ENCODE measurements around the gene GCK.

The GCK gene

DNA sequence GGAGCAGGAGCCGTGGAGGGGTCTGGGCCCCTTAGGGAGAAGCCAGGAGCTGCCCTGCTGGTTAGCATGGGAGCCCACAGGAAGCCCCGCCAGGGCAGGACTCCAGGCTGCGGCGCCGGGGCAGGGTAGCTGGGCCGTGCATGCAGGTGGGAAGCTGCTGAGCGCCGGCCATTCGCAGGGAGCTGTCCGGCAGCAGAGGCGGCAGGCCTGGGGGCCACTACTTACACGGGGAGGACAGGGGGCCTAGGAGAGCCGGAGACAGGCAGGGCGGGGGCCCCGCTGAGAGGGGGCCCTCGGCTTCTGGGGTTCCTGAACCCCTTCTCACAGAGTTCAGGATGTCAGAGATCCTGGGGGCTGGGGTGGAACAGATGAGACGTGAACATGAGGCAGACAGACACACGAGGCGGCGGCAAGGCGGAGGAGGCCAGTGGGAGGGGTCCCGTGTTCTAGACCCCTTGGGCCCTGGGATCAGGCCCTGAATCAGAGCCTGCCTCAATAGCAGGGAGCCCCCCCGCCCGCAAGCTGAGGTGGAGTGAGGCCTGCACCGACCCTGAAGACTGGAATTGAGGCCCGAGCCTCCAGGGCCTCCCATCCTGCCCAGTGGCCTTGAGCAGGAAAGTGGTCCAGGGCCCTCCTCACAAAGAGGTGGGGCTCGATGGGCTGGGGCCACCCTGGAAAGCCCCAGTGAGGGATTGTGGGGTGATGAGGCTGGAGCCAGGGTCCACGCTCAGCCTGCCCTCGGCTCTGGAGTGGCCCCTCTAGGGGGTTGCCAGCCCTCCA is 39.5 kb upstream of the GCK start:
- Histone ChIP-seq H3K27me3 (ENCODE audit: control insufficient read depth, insufficient read depth, low read length) (no peaks in the 10 kb centered on the region), H3K9ac (ENCODE audit: low read length) (no peak overlapping the region), H3K4me1 (ENCODE audit: control insufficient read depth, insufficient read depth, low read length) (no peaks in the 10 kb centered on the region), H3K27ac (ENCODE audit: low read depth, low read length) (no peak overlapping the region), H3K4me3 (ENCODE audit: low read length) (no peak overlapping the region), H3K36me3 (ENCODE audit: control insufficient read depth, insufficient read depth, low read length) (no peaks in the 10 kb centered on the region)

DNA sequence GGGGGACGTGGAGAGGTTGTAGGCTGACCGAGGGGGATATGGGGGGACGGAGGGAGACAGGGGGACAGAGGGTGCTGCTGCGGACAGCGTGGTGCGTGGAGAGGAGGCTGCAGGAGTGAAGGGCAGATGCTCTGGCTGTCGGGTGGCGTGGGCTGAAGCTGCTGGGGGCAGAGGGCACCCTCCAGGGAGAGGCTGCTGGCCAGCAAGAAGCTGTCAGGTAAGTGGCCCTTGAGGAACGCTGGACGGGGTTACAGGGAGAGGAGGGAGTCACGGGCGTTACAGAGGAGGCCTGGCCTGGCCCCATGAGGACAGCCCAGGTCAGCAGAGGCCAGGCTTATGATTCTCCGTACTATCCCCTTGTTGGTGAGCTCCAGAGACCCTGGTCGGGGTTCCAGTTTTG is 38.7 kb upstream of the GCK start:
- H3K27ac ChIP-seq (ENCODE audit: low read depth, low read length) = no peak overlapping the region
- no peak overlapping the region for H3K9ac ChIP-seq (ENCODE audit: low read length)
- no peaks in the 10 kb centered on the region for H3K36me3 ChIP-seq (ENCODE audit: control insufficient read depth, insufficient read depth, low read length)
- no peak overlapping the region for H3K4me3 ChIP-seq (ENCODE audit: low read length)
- no peaks in the 10 kb centered on the region for H3K27me3 ChIP-seq (ENCODE audit: control insufficient read depth, insufficient read depth, low read length)
- H3K4me1 ChIP-seq (ENCODE audit: control insufficient read depth, insufficient read depth, low read length) = no peaks in the 10 kb centered on the region

DNA sequence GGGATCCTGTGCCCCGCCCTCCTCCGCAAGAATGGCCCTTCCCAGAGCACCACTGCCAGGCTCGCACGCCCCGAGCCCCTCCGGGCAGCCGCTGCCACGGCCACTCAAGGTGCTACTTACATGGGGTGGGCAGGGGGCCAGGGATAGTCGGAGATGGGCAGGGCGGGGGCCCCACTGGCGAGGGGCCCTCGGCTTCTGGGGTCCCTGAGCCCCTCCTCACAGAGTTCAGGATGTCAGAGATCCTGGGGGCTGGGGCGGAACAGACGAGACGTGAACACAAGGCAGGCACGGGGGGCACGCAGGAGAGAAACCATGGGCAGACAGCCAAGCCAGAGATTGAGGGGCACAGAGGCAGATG is 37.1 kb upstream of the GCK start:
- Histone ChIP-seq H3K4me3 (ENCODE audit: low read length) (no peak overlapping the region), H3K27me3 (ENCODE audit: control insufficient read depth, insufficient read depth, low read length) (no peaks in the 10 kb centered on the region)

DNA sequence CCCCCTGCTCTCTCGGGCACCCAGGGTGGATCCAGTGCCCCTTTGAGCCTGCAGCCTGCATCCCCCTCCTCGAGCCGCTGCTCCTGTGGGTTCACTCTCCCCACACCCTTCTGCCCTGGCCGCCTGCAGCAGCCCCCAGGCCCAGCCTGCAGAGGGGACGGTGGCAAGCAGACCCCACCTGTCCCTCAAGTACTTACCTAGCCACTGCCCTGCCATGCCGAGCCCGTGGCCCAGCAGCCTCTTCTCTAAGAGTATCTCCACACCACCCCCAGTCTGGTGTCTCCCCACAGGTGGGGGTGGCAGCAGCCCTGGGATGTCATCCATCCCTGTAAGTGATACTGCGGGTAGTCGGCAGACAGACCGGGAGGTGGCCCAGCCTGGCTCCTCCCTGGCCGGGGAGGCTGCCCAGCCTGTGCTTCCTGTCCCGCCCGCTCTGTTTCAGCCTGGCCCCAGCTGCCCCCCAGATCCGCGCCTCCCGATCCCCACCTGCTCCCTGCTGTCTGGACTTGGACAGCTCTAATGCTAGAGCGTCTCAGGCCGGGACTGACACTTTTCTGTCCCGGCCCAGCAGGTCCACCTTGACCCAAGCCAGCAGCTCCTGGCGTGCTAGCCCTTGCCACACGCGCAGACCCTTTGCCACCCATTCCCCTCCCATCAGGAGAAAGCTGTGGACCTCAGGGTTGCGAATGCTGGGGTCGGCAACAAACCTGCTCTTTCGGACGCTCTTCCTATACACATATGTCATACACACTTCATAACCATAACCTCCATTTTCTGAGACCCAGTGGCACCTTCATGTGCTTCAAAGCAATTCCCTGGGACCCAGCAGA is 36.5 kb upstream of the GCK start:
- H3K36me3 ChIP-seq (ENCODE audit: control insufficient read depth, insufficient read depth, low read length) = no peaks in the 10 kb centered on the region
- no peaks in the 10 kb centered on the region for H3K27me3 ChIP-seq (ENCODE audit: control insufficient read depth, insufficient read depth, low read length)
- H3K27ac ChIP-seq (ENCODE audit: low read depth, low read length) = no peak overlapping the region
- no peak overlapping the region for H3K4me3 ChIP-seq (ENCODE audit: low read length)
- no peaks in the 10 kb centered on the region for H3K4me1 ChIP-seq (ENCODE audit: control insufficient read depth, insufficient read depth, low read length)
- H3K9ac ChIP-seq (ENCODE audit: low read length) = no peak overlapping the region

More for the DNA sequence above, 37.1 kb upstream of the GCK start:
- H3K36me3 ChIP-seq (ENCODE audit: control insufficient read depth, insufficient read depth, low read length) = no peaks in the 10 kb centered on the region
- H3K9ac ChIP-seq (ENCODE audit: low read length) = no peak overlapping the region
- no peaks in the 10 kb centered on the region for H3K4me1 ChIP-seq (ENCODE audit: control insufficient read depth, insufficient read depth, low read length)
- no peak overlapping the region for H3K27ac ChIP-seq (ENCODE audit: low read depth, low read length)

DNA sequence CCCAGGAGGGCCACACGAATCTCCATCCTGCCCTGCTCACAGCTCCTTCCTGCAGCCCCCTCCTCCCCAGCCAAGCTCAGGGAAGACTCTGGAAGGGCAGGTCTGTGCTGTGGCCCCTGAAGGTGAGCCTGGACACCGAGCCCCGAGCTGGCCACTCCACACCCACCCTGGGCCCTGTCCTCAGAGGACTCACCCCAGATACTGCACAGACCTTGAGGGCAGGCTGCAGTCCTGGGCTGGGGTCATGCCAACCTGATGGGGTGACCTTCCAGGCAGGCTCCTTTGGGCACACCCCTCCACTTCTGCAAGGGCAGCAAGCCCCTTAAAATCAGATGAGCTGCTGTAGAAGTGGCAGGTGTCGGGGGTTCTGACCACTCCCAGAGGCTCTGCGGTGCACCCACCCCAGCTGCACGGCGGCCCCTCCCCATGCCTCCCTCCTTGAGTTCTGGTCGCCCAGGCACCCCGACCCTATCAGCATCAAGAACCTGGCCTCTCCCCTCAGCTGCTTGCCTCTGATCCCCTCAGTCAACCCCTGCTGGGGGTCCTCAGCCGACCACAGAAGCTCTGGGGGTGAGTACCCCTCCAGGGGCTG is 35.8 kb upstream of the GCK start:
- Histone ChIP-seq H3K4me1 (ENCODE audit: control insufficient read depth, insufficient read depth, low read length) (no peaks in the 10 kb centered on the region), H3K4me3 (ENCODE audit: low read length) (no peak overlapping the region), H3K36me3 (ENCODE audit: control insufficient read depth, insufficient read depth, low read length) (no peaks in the 10 kb centered on the region), H3K9ac (ENCODE audit: low read length) (no peak overlapping the region), H3K27ac (ENCODE audit: low read depth, low read length) (no peak overlapping the region), H3K27me3 (ENCODE audit: control insufficient read depth, insufficient read depth, low read length) (no peaks in the 10 kb centered on the region)

DNA sequence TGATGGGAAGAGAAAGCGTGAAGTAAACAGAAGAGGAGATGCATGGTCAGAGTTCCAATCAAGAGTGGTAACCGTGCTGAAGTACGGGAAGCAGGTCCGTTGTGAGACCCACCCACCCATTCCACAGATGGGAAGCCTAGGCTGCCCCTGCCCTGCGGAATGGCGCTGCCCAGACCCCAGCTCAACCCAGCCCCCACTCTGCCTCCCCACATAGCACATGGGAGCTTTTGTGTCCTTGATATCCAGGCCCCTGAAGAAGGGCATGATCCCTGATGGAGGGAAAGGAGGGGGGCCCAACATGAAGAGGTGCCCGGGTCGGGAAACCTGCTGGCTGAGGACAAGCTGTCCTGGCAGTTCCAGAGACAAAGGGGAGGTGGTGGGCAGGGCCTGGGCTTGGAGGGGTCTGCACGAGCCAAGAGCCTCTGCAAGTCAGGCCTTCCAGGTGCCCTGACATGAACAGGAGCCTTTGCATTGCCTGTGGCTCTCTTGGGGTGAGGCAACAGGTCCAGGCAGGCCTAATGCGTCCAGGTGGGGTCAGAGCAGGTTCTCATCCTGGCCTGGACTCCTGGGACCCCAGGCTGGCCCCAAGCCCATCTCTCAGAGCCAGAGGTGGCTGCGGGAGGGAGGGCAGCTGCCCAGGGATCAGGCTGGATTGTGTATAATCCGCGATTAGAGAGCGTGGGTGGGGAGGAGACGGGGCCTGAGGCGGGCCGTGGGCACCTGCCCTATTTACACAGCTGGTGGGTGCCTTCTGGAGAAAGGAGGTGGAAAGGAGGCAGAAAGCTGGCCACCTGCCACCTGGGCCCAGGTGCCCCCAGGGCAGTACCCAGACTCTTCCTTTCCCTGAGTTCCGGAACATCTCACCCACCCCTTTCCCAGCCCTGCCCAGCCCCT is 35.1 kb upstream of the GCK start:
- no peak overlapping the region for H3K27ac ChIP-seq (ENCODE audit: low read depth, low read length)
- no peaks in the 10 kb centered on the region for H3K4me1 ChIP-seq (ENCODE audit: control insufficient read depth, insufficient read depth, low read length)
- H3K4me3 ChIP-seq (ENCODE audit: low read length) = no peak overlapping the region
- no peaks in the 10 kb centered on the region for H3K36me3 ChIP-seq (ENCODE audit: control insufficient read depth, insufficient read depth, low read length)
- H3K9ac ChIP-seq (ENCODE audit: low read length) = no peak overlapping the region
- no peaks in the 10 kb centered on the region for H3K27me3 ChIP-seq (ENCODE audit: control insufficient read depth, insufficient read depth, low read length)

DNA sequence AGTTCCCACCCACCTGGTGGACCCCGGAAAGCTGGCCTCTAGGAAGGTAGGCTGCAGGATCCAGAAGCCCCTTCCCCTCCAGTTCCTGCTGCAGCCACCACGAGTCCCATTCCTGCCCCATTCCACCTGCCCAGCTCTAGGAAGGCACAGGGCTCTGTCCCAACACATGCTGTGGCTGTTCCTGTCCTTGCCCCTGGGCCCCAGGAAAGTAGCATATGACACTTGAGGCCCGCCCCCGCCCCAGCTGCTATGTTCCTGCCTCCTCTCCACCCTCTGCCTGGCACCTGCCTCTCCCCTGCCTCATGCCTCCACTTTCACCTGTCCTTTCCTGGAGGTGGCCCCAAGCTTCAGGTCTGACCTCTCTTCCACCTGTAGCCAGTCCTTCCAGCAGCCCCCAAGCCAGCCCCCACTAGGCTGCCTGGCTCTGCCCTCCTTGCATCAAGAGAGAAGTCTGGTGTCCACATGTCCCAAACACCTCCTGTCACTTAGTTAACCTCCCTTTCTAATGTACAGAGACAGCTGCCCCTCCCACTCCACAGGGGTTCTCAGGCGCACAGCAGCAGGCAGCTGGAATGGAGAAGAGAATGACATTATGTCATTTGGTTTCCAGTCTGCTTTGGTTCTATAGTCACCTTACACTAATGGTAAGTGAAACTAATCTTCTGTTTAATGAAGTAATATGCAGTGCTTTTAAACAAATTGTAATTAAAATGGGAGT is 34.3 kb upstream of the GCK start:
- no peak overlapping the region for H3K9ac ChIP-seq (ENCODE audit: low read length)
- H3K4me3 ChIP-seq (ENCODE audit: low read length) = no peak overlapping the region
- H3K27ac ChIP-seq (ENCODE audit: low read depth, low read length) = no peak overlapping the region
- H3K4me1 ChIP-seq (ENCODE audit: control insufficient read depth, insufficient read depth, low read length) = no peaks in the 10 kb centered on the region
- H3K27me3 ChIP-seq (ENCODE audit: control insufficient read depth, insufficient read depth, low read length) = no peaks in the 10 kb centered on the region
- no peaks in the 10 kb centered on the region for H3K36me3 ChIP-seq (ENCODE audit: control insufficient read depth, insufficient read depth, low read length)

DNA sequence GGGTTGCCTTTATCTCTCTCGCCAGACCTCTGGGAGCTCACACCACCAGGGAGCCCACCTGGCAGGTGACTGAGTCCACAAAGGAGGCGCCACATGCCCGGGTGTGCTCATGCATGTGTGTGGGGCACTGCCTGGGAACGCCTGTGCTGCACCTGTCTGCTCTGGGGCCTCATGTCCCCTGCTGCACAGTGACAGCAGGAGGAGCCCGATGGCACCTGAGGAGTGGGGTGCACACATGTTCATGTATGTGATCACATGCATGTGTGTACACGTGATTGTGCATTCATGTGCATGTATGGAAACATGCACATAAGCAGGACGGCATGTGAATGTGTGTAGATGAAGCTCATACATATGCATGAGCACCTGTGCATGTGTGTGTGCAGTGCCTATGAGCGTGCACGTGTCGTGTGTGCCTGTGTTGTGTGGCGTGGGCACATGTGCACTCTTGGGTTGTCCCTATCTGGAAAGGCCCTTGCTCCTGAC is 33.6 kb upstream of the GCK start:
- Histone ChIP-seq H3K27ac (ENCODE audit: low read depth, low read length) (no peak overlapping the region), H3K4me3 (ENCODE audit: low read length) (no peak overlapping the region), H3K27me3 (ENCODE audit: control insufficient read depth, insufficient read depth, low read length) (no peaks in the 10 kb centered on the region), H3K36me3 (ENCODE audit: control insufficient read depth, insufficient read depth, low read length) (no peaks in the 10 kb centered on the region), H3K9ac (ENCODE audit: low read length) (no peak overlapping the region), H3K4me1 (ENCODE audit: control insufficient read depth, insufficient read depth, low read length) (no peaks in the 10 kb centered on the region)

DNA sequence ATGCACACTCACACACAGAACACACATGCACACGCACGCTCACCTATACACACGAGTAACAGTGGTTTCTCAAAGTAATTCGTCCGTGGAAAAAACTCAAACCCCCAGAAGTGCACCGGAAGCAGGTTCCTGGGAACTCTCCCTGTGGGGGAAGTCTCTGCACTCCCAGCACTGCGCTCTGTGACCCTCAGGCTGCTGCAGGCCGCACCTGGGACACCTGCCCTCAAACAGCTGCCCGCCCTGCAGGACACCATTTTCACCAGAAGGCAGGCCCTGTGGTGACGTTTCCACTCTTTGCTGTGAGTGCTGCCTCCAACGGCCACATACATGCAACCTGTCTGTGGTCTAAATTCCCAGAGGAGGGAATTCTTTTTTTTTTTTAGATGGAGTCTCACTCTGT is 32.8 kb upstream of the GCK start:
- Histone ChIP-seq H3K27ac (ENCODE audit: low read depth, low read length) (no peak overlapping the region), H3K27me3 (ENCODE audit: control insufficient read depth, insufficient read depth, low read length) (no peaks in the 10 kb centered on the region), H3K4me3 (ENCODE audit: low read length) (no peak overlapping the region), H3K4me1 (ENCODE audit: control insufficient read depth, insufficient read depth, low read length) (no peaks in the 10 kb centered on the region), H3K9ac (ENCODE audit: low read length) (no peak overlapping the region), H3K36me3 (ENCODE audit: control insufficient read depth, insufficient read depth, low read length) (no peaks in the 10 kb centered on the region)

DNA sequence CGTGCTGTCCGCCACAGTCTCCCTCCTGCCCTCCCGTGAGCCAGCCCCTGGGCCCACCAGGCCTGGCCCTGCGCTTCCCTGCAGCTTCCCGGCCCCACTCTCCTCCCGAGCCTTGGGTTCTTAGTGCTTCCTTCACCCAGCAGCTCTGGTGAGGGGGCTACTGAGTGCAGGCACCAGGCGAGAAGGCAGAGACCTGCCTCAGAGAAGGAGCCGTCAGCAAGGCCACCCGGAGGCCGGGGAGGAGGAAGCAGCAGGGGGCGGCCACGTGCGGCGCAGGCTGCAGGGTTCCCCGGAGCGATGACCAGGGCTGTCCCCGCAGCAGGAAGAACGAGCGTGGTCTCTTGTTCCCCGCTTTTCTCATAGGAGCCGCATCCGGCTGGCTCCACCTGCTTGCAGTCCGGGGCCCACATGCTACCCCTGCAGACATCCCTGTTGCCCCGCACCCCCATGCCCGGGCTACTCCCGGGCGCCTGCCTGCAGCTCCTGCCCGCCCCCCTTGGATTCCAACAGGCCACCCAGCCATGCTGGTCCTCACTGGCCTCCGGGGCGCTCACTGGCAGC is 32.1 kb upstream of the GCK start:
- H3K9ac ChIP-seq (ENCODE audit: low read length) = no peak overlapping the region
- no peak overlapping the region for H3K27ac ChIP-seq (ENCODE audit: low read depth, low read length)
- H3K36me3 ChIP-seq (ENCODE audit: control insufficient read depth, insufficient read depth, low read length) = no peaks in the 10 kb centered on the region
- no peaks in the 10 kb centered on the region for H3K27me3 ChIP-seq (ENCODE audit: control insufficient read depth, insufficient read depth, low read length)
- no peak overlapping the region for H3K4me3 ChIP-seq (ENCODE audit: low read length)
- no peaks in the 10 kb centered on the region for H3K4me1 ChIP-seq (ENCODE audit: control insufficient read depth, insufficient read depth, low read length)

DNA sequence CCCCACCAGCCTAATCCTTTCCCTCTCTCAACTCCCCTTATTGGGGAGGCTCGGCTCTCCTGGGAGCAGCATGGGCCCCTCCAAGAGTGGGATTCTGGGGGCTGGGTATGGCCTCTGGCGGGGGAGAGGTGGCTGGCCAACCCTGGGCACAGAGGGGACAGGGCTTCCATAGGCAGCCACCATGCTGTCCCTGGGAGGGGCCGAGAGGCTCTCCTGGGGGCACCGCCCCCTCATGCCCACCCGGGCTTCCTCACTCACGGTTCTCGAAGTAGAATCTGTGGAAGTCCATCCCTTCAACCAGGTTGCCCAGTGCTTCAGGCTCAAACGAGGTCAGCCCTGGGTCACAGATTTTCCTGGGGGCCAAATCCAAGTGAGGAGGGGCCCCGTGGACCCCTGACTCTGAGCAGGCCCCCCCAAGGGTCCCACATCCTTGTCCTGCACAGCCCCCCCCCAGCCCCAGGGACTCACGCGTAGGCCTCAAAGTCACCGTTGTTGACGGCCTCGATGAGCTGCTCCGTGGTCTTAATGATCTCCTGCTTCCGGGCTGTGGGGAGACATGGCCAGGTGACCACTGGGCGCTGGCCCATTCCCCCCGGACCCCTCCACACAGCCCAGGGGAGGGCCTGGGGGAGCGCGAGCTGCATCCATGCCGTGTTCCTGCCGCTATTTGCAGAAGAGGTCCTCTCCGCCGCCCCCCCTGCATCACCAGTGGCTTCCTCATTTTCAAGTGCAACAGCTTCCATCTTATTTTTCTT is 31.3 kb upstream of the GCK start:
- no peaks in the 10 kb centered on the region for H3K36me3 ChIP-seq (ENCODE audit: control insufficient read depth, insufficient read depth, low read length)
- H3K4me3 ChIP-seq (ENCODE audit: low read length) = no peak overlapping the region
- no peaks in the 10 kb centered on the region for H3K4me1 ChIP-seq (ENCODE audit: control insufficient read depth, insufficient read depth, low read length)
- H3K27me3 ChIP-seq (ENCODE audit: control insufficient read depth, insufficient read depth, low read length) = no peaks in the 10 kb centered on the region
- H3K27ac ChIP-seq (ENCODE audit: low read depth, low read length) = no peak overlapping the region
- no peak overlapping the region for H3K9ac ChIP-seq (ENCODE audit: low read length)

Data from rectal smooth muscle tissue (tissue), 1 donor.